ENCODE results near the gene GCFC2. TPM values are rescaled to one million over a fixed set of nuclear protein-coding genes. Genes with fewer than 3 reads are reported as not detected.

GCFC2 gene
- total and polyA plus RNA-seq, 2 of the 13 experiments (the other 11 are each of a cell fraction or from before 2014, with no cell fraction given), result 26.8 to 49.0 TPM

- TF ChIP-seq ZNF572 (CRISPR knock-in tag; IDR thresholded peaks at IDR 0.05) (peak; percentile 97; the same call in 1 of the 2 replicates), SAP130 (CRISPR knock-in tag; IDR thresholded peaks at IDR 0.05; ENCODE audit: low read depth) (peak; percentile 93), FOXO1 (CRISPR knock-in tag; IDR thresholded peaks at IDR 0.05) (0 out of 2 replicates have a peak, but pooled peaks have one; percentile 42), E2F1 (CRISPR knock-in tag; IDR thresholded peaks at IDR 0.05) (peak; percentile 97), ISX (CRISPR knock-in tag; conservative IDR thresholded peaks at IDR 0.05) (peak; percentile 99), ZNF138 (CRISPR knock-in tag; IDR thresholded peaks at IDR 0.05; ENCODE audit: low read depth) (peak; percentile 99), ZFP36 (IDR thresholded peaks at IDR 0.05; ENCODE audit: borderline replicate concordance, low read depth, low read length, partially characterized antibody) (no peak), RAD51 (IDR thresholded peaks at IDR 0.05; ENCODE audit: borderline replicate concordance) (no peak), ZSCAN12 (CRISPR knock-in tag; IDR thresholded peaks at IDR 0.05) (peak; percentile 99), ZNF232 (CRISPR knock-in tag; IDR thresholded peaks at IDR 0.05; ENCODE audit: borderline replicate concordance) (peak; percentile 99), SRSF1 (optimal IDR thresholded peaks at IDR 0.05; ENCODE audit: low read depth, low read length) (peak; percentile 87), ZNF850 (CRISPR knock-in tag; conservative IDR thresholded peaks at IDR 0.05) (peak; percentile 96), XBP1 (CRISPR knock-in tag; IDR thresholded peaks at IDR 0.05) (peak; percentile 95; the same call in 1 of the 2 replicates), RFXANK (CRISPR knock-in tag; IDR thresholded peaks at IDR 0.05) (peak; percentile 30; the same call in 1 of the 2 replicates), ZNF460 (CRISPR knock-in tag; IDR thresholded peaks at IDR 0.05; ENCODE audit: borderline replicate concordance) (peak; percentile 80), KDM2A (CRISPR knock-in tag; IDR thresholded peaks at IDR 0.05; ENCODE audit: borderline replicate concordance, low read depth) (peak; percentile 96), CREB3 (CRISPR knock-in tag; IDR thresholded peaks at IDR 0.05) (peak; percentile 100), GATAD2A (CRISPR knock-in tag; IDR thresholded peaks at IDR 0.05) (no peak; the same call in 1 of the 2 replicates), ZNF569 (CRISPR knock-in tag; IDR thresholded peaks at IDR 0.05; ENCODE audit: borderline replicate concordance) (peak; percentile 98; the same call in 1 of the 2 replicates), RBM39 (IDR thresholded peaks at IDR 0.05; ENCODE audit: low read depth, low read length, poor library complexity, severe bottlenecking) (peak; percentile 96), ZGPAT (CRISPR knock-in tag; IDR thresholded peaks at IDR 0.05) (peak; percentile 100), REPIN1 (CRISPR knock-in tag; IDR thresholded peaks at IDR 0.05; ENCODE audit: borderline replicate concordance, low read depth) (peak; percentile 99), FOXK2 (IDR thresholded peaks at IDR 0.05) (no peak), AFF4 (CRISPR knock-in tag; IDR thresholded peaks at IDR 0.05) (no peak)
Measured at GRCh38 chr2:75710577-75711253, at the start of gene GCFC2 (continued).
